Measurements from ENCODE around the gene BANF2. TPM values are rescaled to one million over a fixed set of nuclear protein-coding genes. Genes with fewer than 3 reads are reported as not detected.

The BANF2 gene
- polyA plus RNA-seq, 1 of the 3 experiments (the other 2 are of a cell fraction) = not detected

GRCh38 chr20:17700637-17701036 is 871 bp downstream of the BANF2 start:
- WGBS (ENCODE audit: low lambda C conversion rate) = 21% methylated on average over 7 of the region's 7 CpGs
- CTCF ChIA-PET = interaction anchor here (1.2 to 1.5 kb wide), 3 partner anchors 18 to 52 kb away, joined by 3 to 7 read pairs (median 3); partner anchors contain the start of gene RRBP1

GRCh38 chr20:17701826-17702225 is 2.1 kb downstream of the BANF2 start:
- H3F3A ChIP-seq (replicated peaks; ENCODE audit: insufficient read depth) = no peaks in the 10 kb centered on the region
- CTCF ChIA-PET = no interaction called here
- H3K27ac ChIP-seq (ENCODE audit: low read depth in 2 of 2, low read length in 1 of 2) = no peak overlapping the region
- H2AFZ ChIP-seq (ENCODE audit: low read depth) = no peak overlapping the region
- no peaks in the 10 kb centered on the region for H3K36me3 ChIP-seq (replicated peaks in 1 of 2; ENCODE audit: control insufficient read depth in 1 of 2, insufficient read depth in 2 of 2, low read length in 1 of 2)
- DNase-seq = no peak
- H3K4me3 ChIP-seq (ENCODE audit: low read depth in 2 of 2, low read length in 1 of 2) = no peak overlapping the region
- no peaks in the 10 kb centered on the region; the same call in 1 of the 2 replicates for H3K27me3 ChIP-seq (ENCODE audit: insufficient read depth)
- no peak overlapping the region for H3K4me2 ChIP-seq
- no peaks in the 10 kb centered on the region for H3K9me2 ChIP-seq
- H3K79me2 ChIP-seq (ENCODE audit: insufficient read depth) = no peaks in the 10 kb centered on the region
- no peaks in the 10 kb centered on the region for H3K4me1 ChIP-seq (ENCODE audit: control insufficient read depth in 1 of 2, insufficient read depth in 2 of 2, low read depth in 1 of 2, low read length in 1 of 2)
- H3K9me3 ChIP-seq = no peaks in the 10 kb centered on the region
- TF ChIP-seq RXRA (IDR thresholded peaks at IDR 0.05; ENCODE audit: borderline replicate concordance, low read depth) (no peak), GABPA (IDR thresholded peaks at IDR 0.05; ENCODE audit: low read depth) (no peak), GATA2 (CRISPR knock-in tag; IDR thresholded peaks at IDR 0.05) (no peak), TCF12 (IDR thresholded peaks at IDR 0.05) (no peak), TAF1 (IDR thresholded peaks at IDR 0.05; ENCODE audit: borderline replicate concordance, low read depth, low read length) (no peak), FOXJ3 (CRISPR knock-in tag; IDR thresholded peaks at IDR 0.05) (no peak)
- 51% methylated on average over 4 of the region's 4 CpGs for WGBS (ENCODE audit: low lambda C conversion rate)
- H4K20me1 ChIP-seq (ENCODE audit: insufficient read depth) = no peaks in the 10 kb centered on the region
- POLR2A ChIA-PET = no interaction called here
- H3K9ac ChIP-seq = no peak overlapping the region

More at GRCh38 chr20:17700637-17701036, 871 bp downstream of the BANF2 start:
- no peaks in the 10 kb centered on the region; the same call in 1 of the 2 replicates for H3K27me3 ChIP-seq (ENCODE audit: insufficient read depth)
- POLR2A ChIA-PET = no interaction called here
- no peaks in the 10 kb centered on the region for H4K20me1 ChIP-seq (ENCODE audit: insufficient read depth)
- no peaks in the 10 kb centered on the region for H3K4me1 ChIP-seq (ENCODE audit: control insufficient read depth in 1 of 2, insufficient read depth in 2 of 2, low read depth in 1 of 2, low read length in 1 of 2)
- H3K4me3 ChIP-seq (ENCODE audit: low read depth in 2 of 2, low read length in 1 of 2) = no peak overlapping the region
- no peak for TF ChIP-seq TCF12 (IDR thresholded peaks at IDR 0.05)
- no peak for TF ChIP-seq FOXJ3 (CRISPR knock-in tag; IDR thresholded peaks at IDR 0.05)
- no peak for TF ChIP-seq FOSL2 (IDR thresholded peaks at IDR 0.05; ENCODE audit: borderline replicate concordance, low read depth)
- DNase-seq = no peak
- no peaks in the 10 kb centered on the region for H3K9me3 ChIP-seq
- no peaks in the 10 kb centered on the region for H3K36me3 ChIP-seq (replicated peaks in 1 of 2; ENCODE audit: control insufficient read depth in 1 of 2, insufficient read depth in 2 of 2, low read length in 1 of 2)
- no peaks in the 10 kb centered on the region for H3K79me2 ChIP-seq (ENCODE audit: insufficient read depth)
- no peak overlapping the region for H3K9ac ChIP-seq
- H3F3A ChIP-seq (replicated peaks; ENCODE audit: insufficient read depth) = no peaks in the 10 kb centered on the region
- H3K27ac ChIP-seq (ENCODE audit: low read depth in 2 of 2, low read length in 1 of 2) = no peak overlapping the region
- H3K9me2 ChIP-seq = no peaks in the 10 kb centered on the region
- H3K4me2 ChIP-seq = no peak overlapping the region
- no peak overlapping the region for H2AFZ ChIP-seq (ENCODE audit: low read depth)

- Histone ChIP-seq H3K4me3 (ENCODE audit: low read depth in 2 of 2, low read length in 1 of 2) (no peak overlapping the region), H3K36me3 (replicated peaks in 1 of 2; ENCODE audit: control insufficient read depth in 1 of 2, insufficient read depth in 2 of 2, low read length in 1 of 2) (no peaks in the 10 kb centered on the region), H4K20me1 (ENCODE audit: insufficient read depth) (no peaks in the 10 kb centered on the region), H3K9ac (no peak overlapping the region), H3K4me2 (no peak overlapping the region), H3F3A (replicated peaks; ENCODE audit: insufficient read depth) (no peaks in the 10 kb centered on the region), H2AFZ (ENCODE audit: low read depth) (no peak overlapping the region), H3K27me3 (ENCODE audit: insufficient read depth) (no peaks in the 10 kb centered on the region; the same call in 1 of the 2 replicates), H3K27ac (ENCODE audit: low read depth in 2 of 2, low read length in 1 of 2) (no peak overlapping the region), H3K9me2 (no peaks in the 10 kb centered on the region), H3K4me1 (ENCODE audit: control insufficient read depth in 1 of 2, insufficient read depth in 2 of 2, low read depth in 1 of 2, low read length in 1 of 2) (no peaks in the 10 kb centered on the region), H3K79me2 (ENCODE audit: insufficient read depth) (no peaks in the 10 kb centered on the region), H3K9me3 (no peaks in the 10 kb centered on the region)
- ChIA-PET POLR2A (no interaction called here), CTCF (no interaction called here)
- DNase-seq = no peak
- WGBS (ENCODE audit: low lambda C conversion rate) = 61% methylated on average over 3 of the region's 5 CpGs
- no peak for TF ChIP-seq NFIC (IDR thresholded peaks at IDR 0.05; ENCODE audit: borderline replicate concordance)
- TF ChIP-seq EZH2phosphoT487 (IDR thresholded peaks at IDR 0.05; ENCODE audit: borderline replicate concordance, low read depth) = no peak
- TF ChIP-seq REST (IDR thresholded peaks at IDR 0.05; ENCODE audit: low read depth, low read length) = no peak
- TF ChIP-seq NRF1 (IDR thresholded peaks at IDR 0.05; ENCODE audit: low read depth, low read length) = no peak
- TF ChIP-seq ZBTB33 (IDR thresholded peaks at IDR 0.05; ENCODE audit: borderline replicate concordance, low read depth) = no peak
- TF ChIP-seq SMC3 (IDR thresholded peaks at IDR 0.05; ENCODE audit: low read depth, low read length) = no peak
- TF ChIP-seq MAX (IDR thresholded peaks at IDR 0.05; ENCODE audit: low read depth) = no peak
- no peak for TF ChIP-seq CHD2 (IDR thresholded peaks at IDR 0.05; ENCODE audit: low read length, partially characterized antibody)
These were observed 5.0 kb downstream of the BANF2 start for GRCh38 chr20:17704589-17705317.
